ENCODE data around the gene TXLNA. TPM values are rescaled to one million over a fixed set of nuclear protein-coding genes. Genes with fewer than 3 reads are reported as not detected.

Gene TXLNA
- total and polyA plus RNA-seq, 8 donors, result 39.8 to 56.4 (median 46.8) TPM

- H3K4me3 ChIP-seq, result peak within 1 kb of the TSS in 1 of 2 donors; percentile 28
- intact Hi-C loops (cut with DNase I), result no loop called here
- no peaks in the 10 kb centered on the region for H3K27me3 ChIP-seq
- no peaks in the 10 kb centered on the region for H3K36me3 ChIP-seq
- peaks cover 12 to 60% of the 10 kb centered on the region in 2 donors for H3K4me1 ChIP-seq
- TF ChIP-seq CTCF (IDR thresholded peaks at IDR 0.05), result no peak
- H3K9me3 ChIP-seq, result no peaks in the 10 kb centered on the region
- peak in 1 of 4 donors; percentile 36 for DNase-seq
- H3K27ac ChIP-seq, result peak within 1 kb of the TSS; percentile 59 to 75
- peak; percentile 16 for ATAC-seq
Observed at GRCh38 chr1:32246888-32247273, 67.4 kb downstream of the TXLNA start, which contains the start of gene FAM167B. TSS of gene FAM167B (plus strand) at chr1:32247222. CDS start at chr1:32247422, 200 bp downstream.

- Histone ChIP-seq H3K4me1 (peaks cover 10 to 64% of the 10 kb centered on the region in 2 donors), H3K4me3 (peak overlapping the region in 1 of 2 donors; percentile 28), H3K27ac (peak overlapping the region; percentile 59 to 75), H3K27me3 (no peaks in the 10 kb centered on the region), H3K36me3 (no peaks in the 10 kb centered on the region), H3K9me3 (no peaks in the 10 kb centered on the region)
- DNase-seq, result no peak
- TF ChIP-seq CTCF (IDR thresholded peaks at IDR 0.05), result no peak
- ATAC-seq, result no peak
- intact Hi-C loops (cut with DNase I), result no loop called here
Observed at GRCh38 chr1:32247452-32247851, 68.0 kb downstream of the TXLNA start.

Other genes with a start within 250 kb of the TXLNA start
- gene PTP4A2, start 241.3 kb upstream of the TXLNA start, total RNA-seq, result 100 to 1,000 TPM; 210 to 272 TPM
- gene PTP4A2, start 241.3 kb upstream of the TXLNA start, polyA plus RNA-seq (ENCODE audit: insufficient read length in 6 of 6), result 100 to 1,000 TPM; 193 to 249 (median 228) TPM
- gene KHDRBS1, start 165.8 kb upstream of the TXLNA start, total RNA-seq, result 10 to 100 TPM; 87.2 to 95.7 TPM
- gene KHDRBS1, start 165.8 kb upstream of the TXLNA start, polyA plus RNA-seq (ENCODE audit: insufficient read length in 6 of 6), result 100 to 1,000 TPM; 213 to 261 (median 222) TPM
- 10 to 100 TPM; 16.5 to 22.6 TPM for gene TMEM39B, start 106.7 kb upstream of the TXLNA start, total RNA-seq
- 10 to 100 TPM; 23.1 to 26.4 (median 24.6) TPM for gene TMEM39B, start 106.7 kb upstream of the TXLNA start, polyA plus RNA-seq (ENCODE audit: insufficient read length in 6 of 6)
- gene KPNA6, start 71.6 kb upstream of the TXLNA start, total RNA-seq, result 10 to 100 TPM; 70.2 to 73.2 TPM
- gene KPNA6, start 71.6 kb upstream of the TXLNA start, polyA plus RNA-seq (ENCODE audit: insufficient read length in 6 of 6), result 10 to 100 TPM; 30.6 to 37.5 (median 34.6) TPM
- gene CCDC28B, start 20.9 kb downstream of the TXLNA start, total RNA-seq, result 1 to 10 TPM; 7.2 to 9.0 TPM
- 10 to 100 TPM; 20.9 to 31.5 (median 25.5) TPM for gene CCDC28B, start 20.9 kb downstream of the TXLNA start, polyA plus RNA-seq (ENCODE audit: insufficient read length in 6 of 6)
- gene IQCC, start 26.0 kb downstream of the TXLNA start, total RNA-seq, result 1 to 10 TPM; 1.9 to 2.3 TPM
- 1 to 10 TPM; 7.7 to 8.7 (median 8.3) TPM for gene IQCC, start 26.0 kb downstream of the TXLNA start, polyA plus RNA-seq (ENCODE audit: insufficient read length in 6 of 6)
- 1 to 10 TPM in 1 of 2 donors, not detected in 1; 2.3 TPM for gene DCDC2B, start 29.4 kb downstream of the TXLNA start, total RNA-seq
- gene DCDC2B, start 29.4 kb downstream of the TXLNA start, polyA plus RNA-seq (ENCODE audit: insufficient read length in 6 of 6), result 1 to 10 TPM; 1.6 to 3.8 (median 2.9) TPM
- gene TMEM234, start 42.7 kb downstream of the TXLNA start, total RNA-seq, result 10 to 100 TPM; 19.3 to 21.0 TPM
- 10 to 100 TPM; 19.8 to 24.8 (median 22.8) TPM for gene TMEM234, start 42.7 kb downstream of the TXLNA start, polyA plus RNA-seq (ENCODE audit: insufficient read length in 6 of 6)
- 100 to 1,000 TPM; 118 to 172 TPM for gene EIF3I, start 42.7 kb downstream of the TXLNA start, total RNA-seq
- 100 to 1,000 TPM; 156 to 182 (median 178) TPM for gene EIF3I, start 42.7 kb downstream of the TXLNA start, polyA plus RNA-seq (ENCODE audit: insufficient read length in 6 of 6)
- gene FAM167B, start 67.5 kb downstream of the TXLNA start, total RNA-seq, result 10 to 100 TPM; 15.2 to 16.8 TPM
- 1 to 10 TPM; 3.7 to 7.1 (median 4.6) TPM for gene FAM167B, start 67.5 kb downstream of the TXLNA start, polyA plus RNA-seq (ENCODE audit: insufficient read length in 6 of 6)
- 1 to 10 TPM; 3.3 to 8.8 TPM for gene LCK, start 71.6 kb downstream of the TXLNA start, total RNA-seq
- gene LCK, start 71.6 kb downstream of the TXLNA start, polyA plus RNA-seq (ENCODE audit: insufficient read length in 6 of 6), result 1 to 10 TPM in 5 of 6 donors, under 1 TPM in 1; 0.95 to 2.1 (median 1.5) TPM
- 10 to 100 TPM; 61.8 to 72.7 TPM for gene HDAC1, start 112.4 kb downstream of the TXLNA start, total RNA-seq
- gene HDAC1, start 112.4 kb downstream of the TXLNA start, polyA plus RNA-seq (ENCODE audit: insufficient read length in 6 of 6), result 100 to 1,000 TPM; 146 to 193 (median 167) TPM
- gene MARCKSL1, start 156.6 kb downstream of the TXLNA start, total RNA-seq, result 10 to 100 TPM; 33.1 to 58.3 TPM
- 100 to 1,000 TPM; 364 to 478 (median 430) TPM for gene MARCKSL1, start 156.6 kb downstream of the TXLNA start, polyA plus RNA-seq (ENCODE audit: insufficient read length in 6 of 6)
- 1 to 10 TPM; 4.4 to 5.7 TPM for gene FAM229A, start 182.8 kb downstream of the TXLNA start, total RNA-seq
- gene FAM229A, start 182.8 kb downstream of the TXLNA start, polyA plus RNA-seq (ENCODE audit: insufficient read length in 6 of 6), result 10 to 100 TPM in 1 of 6 donors, 1 to 10 TPM in 5; 5.5 to 14.0 (median 8.4) TPM
- 1 to 10 TPM; 1.8 TPM for gene TSSK3, start 182.9 kb downstream of the TXLNA start, total RNA-seq
- gene TSSK3, start 182.9 kb downstream of the TXLNA start, polyA plus RNA-seq (ENCODE audit: insufficient read length in 6 of 6), result 1 to 10 TPM; 2.8 to 7.8 (median 5.0) TPM
- gene BSDC1, start 214.8 kb downstream of the TXLNA start, total RNA-seq, result 10 to 100 TPM; 51.2 to 64.8 TPM
- 10 to 100 TPM; 50.6 to 61.1 (median 57.9) TPM for gene BSDC1, start 214.8 kb downstream of the TXLNA start, polyA plus RNA-seq (ENCODE audit: insufficient read length in 6 of 6)

Data from left lung (tissue), 10 donors.